ENCODE measurements around the gene ANKRD33B. TPM values are rescaled to one million over a fixed set of nuclear protein-coding genes. Genes with fewer than 3 reads are reported as not detected.

Gene ANKRD33B
- total and polyA plus RNA-seq, 5 experiments from 2014 or later = 0.06 to 1.2 (median 1.1) TPM; not detected in 2

DNA sequence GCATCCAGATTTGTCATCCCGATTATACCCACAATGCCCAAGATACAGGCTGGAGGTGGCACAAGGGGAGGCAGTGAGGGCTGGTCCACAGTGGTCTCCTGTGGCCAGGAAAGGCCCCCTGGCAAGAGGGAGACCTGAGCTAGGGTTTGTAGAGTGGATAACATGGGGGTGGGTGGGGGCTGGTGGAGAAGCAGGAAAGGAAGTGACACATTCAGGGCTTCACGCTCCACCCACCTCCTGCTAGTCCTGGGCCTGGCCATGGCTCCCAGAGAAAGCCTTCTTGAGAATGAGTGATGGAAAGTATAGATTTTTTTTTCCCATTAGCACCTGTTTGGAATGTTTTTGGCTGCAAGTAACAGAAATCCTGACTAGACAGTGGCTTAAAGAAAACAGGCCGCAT is 81.3 kb downstream of the ANKRD33B start:
- peaks cover 0 to 3% (median 2%) of the 10 kb centered on the region in 5 donors for H3K27me3 Mint-ChIP-seq
- H3K4me1 Mint-ChIP-seq = peaks cover 0 to 18% (median 2%) of the 10 kb centered on the region in 4 donors
- H3K4me3 Mint-ChIP-seq = no peak overlapping the region
- no peak overlapping the region for H3K27ac Mint-ChIP-seq
- peaks cover 0 to 5% (median 0%) of the 10 kb centered on the region in 3 donors for H3K36me3 Mint-ChIP-seq
- peaks cover 0 to 2% (median 0%) of the 10 kb centered on the region in 9 donors for H3K9me3 Mint-ChIP-seq
- POLR2A ChIA-PET = no interaction called here
- ATAC-seq (no peak), DNase-seq (no peak)

- peaks cover 0 to 5% (median 0%) of the 10 kb centered on the region in 3 donors for H3K36me3 Mint-ChIP-seq
- H3K4me1 Mint-ChIP-seq = peaks cover 0 to 18% (median 2%) of the 10 kb centered on the region in 4 donors
- ATAC-seq (no peak), DNase-seq (no peak)
- H3K27me3 Mint-ChIP-seq = peaks cover 0 to 3% (median 2%) of the 10 kb centered on the region in 5 donors
- POLR2A ChIA-PET = no interaction called here
- H3K4me3 Mint-ChIP-seq = no peak overlapping the region
- H3K27ac Mint-ChIP-seq = no peak overlapping the region
- no peaks in the 10 kb centered on the region for H3K9me3 Mint-ChIP-seq
These were observed 81.8 kb downstream of the ANKRD33B start for GRCh38 chr5:10645671-10646070.

DNA sequence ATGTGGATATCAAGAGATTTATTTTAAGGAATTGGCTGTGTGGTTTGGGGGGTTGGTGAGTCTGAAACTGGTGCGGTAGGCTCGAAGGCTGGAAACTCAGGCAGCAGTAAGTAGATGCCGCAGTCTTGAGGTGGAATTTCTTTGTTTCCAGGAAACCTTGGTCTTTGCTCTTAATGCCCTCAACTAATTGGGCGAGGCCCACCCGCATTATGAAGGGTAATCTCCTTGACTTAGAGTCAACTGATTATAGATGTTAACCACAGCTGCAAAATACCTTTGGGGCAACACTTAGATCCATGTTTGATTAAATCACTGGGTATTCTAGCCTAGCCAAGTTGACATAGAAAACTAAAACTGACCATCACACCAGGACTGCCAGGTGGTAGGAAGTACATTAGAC is 83.8 kb downstream of the ANKRD33B start:
- Mint-ChIP-seq H3K9me3 (no peaks in the 10 kb centered on the region), H3K27ac (no peak overlapping the region), H3K4me1 (peaks cover 0 to 15% (median 2%) of the 10 kb centered on the region in 4 donors), H3K36me3 (peaks cover 0 to 5% (median 0%) of the 10 kb centered on the region in 3 donors), H3K27me3 (peaks cover 0 to 3% (median 2%) of the 10 kb centered on the region in 5 donors), H3K4me3 (no peak overlapping the region)
- ATAC-seq (no peak), DNase-seq (no peak)
- POLR2A ChIA-PET = no interaction called here

- DNase-seq = no peak
- H3K9me3 Mint-ChIP-seq = no peaks in the 10 kb centered on the region
- peaks cover 0 to 5% (median 0%) of the 10 kb centered on the region in 3 donors for H3K36me3 Mint-ChIP-seq
- no peak overlapping the region for H3K27ac Mint-ChIP-seq
- H3K27me3 Mint-ChIP-seq = peaks cover 0 to 3% (median 2%) of the 10 kb centered on the region in 5 donors
- POLR2A ChIA-PET = no interaction called here
- ATAC-seq = no peak
- no peak overlapping the region for H3K4me3 Mint-ChIP-seq
- H3K4me1 Mint-ChIP-seq = peaks cover 0 to 7% (median 2%) of the 10 kb centered on the region in 4 donors
These were observed 85.2 kb downstream of the ANKRD33B start for GRCh38 chr5:10648806-10649665.

DNA sequence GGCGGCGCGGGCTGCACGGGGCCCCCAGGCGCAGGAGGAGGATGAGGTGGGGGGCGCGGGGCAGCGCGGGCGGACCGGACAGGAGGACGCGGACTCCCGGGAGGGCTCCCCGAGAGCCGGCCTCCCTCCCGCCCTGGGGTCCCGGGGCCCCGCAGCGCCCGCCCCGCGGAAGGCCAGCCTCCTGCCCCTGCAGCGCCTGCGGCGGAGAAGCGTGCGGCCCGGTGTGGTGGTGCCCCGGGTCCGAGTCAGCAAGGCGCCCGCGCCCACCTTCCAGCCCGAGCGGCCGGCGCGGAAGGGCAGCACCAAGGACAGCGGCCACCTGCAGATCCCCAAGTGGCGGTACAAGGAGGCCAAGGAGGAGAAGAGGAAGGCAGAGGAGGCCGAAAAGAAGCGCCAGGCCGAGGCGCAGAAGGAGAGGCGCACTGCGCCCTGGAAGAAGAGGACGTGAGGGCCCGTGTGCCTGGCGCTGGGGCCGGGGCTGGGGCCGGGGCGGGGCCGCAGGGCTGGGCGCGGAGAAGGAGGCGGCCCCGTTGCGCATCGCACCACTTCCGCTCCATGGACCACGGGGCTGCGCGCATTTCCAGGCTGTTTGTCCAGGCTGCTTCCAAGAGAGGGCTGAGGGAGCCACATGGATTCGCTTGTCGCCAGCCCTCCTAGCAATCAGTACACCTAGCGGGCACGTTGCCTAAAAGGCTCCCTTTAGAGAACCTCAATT is 86.0 kb downstream of the ANKRD33B start:
- Mint-ChIP-seq H3K4me1 (no peaks in the 10 kb centered on the region), H3K4me3 (no peak overlapping the region), H3K9me3 (no peaks in the 10 kb centered on the region), H3K27ac (no peak overlapping the region), H3K27me3 (no peaks in the 10 kb centered on the region), H3K36me3 (peaks cover 0 to under 1% (median 0%) of the 10 kb centered on the region in 3 donors)
- no peak for ATAC-seq
- POLR2A ChIA-PET = no interaction called here
- no peak for DNase-seq

GRCh38 chr5:10652151-10652550 is 88.3 kb downstream of the ANKRD33B start:
- DNase-seq (no peak), ATAC-seq (no peak)
- no peaks in the 10 kb centered on the region for H3K9me3 Mint-ChIP-seq
- H3K4me1 Mint-ChIP-seq = no peaks in the 10 kb centered on the region
- H3K4me3 Mint-ChIP-seq = no peak overlapping the region
- no peaks in the 10 kb centered on the region for H3K27me3 Mint-ChIP-seq
- H3K36me3 Mint-ChIP-seq = no peaks in the 10 kb centered on the region
- POLR2A ChIA-PET = no interaction called here
- H3K27ac Mint-ChIP-seq = no peak overlapping the region

DNA sequence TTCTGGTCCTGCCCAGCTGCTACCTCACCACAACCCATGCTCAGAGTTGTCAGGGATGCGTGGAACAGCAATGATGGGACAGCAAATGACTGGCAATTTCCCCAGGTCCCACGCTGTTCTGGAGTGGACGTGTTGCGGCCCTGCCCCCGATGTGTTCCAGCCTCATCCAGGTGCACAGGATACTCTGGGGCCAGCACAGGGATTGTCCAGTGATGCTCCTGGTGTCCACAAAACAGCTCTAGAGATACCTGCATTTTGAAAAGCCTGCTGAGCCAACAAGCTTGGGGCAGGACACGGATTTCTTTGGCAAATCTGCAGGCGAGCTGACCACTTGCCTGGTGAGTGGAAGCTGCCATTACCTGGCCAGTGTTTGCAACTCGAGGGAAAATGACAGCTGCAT is 88.7 kb downstream of the ANKRD33B start:
- Mint-ChIP-seq H3K36me3 (no peaks in the 10 kb centered on the region), H3K27me3 (no peaks in the 10 kb centered on the region), H3K4me1 (no peaks in the 10 kb centered on the region), H3K9me3 (no peaks in the 10 kb centered on the region), H3K4me3 (no peak overlapping the region), H3K27ac (no peak overlapping the region)
- ATAC-seq (no peak), DNase-seq (no peak)
- POLR2A ChIA-PET = no interaction called here

DNA sequence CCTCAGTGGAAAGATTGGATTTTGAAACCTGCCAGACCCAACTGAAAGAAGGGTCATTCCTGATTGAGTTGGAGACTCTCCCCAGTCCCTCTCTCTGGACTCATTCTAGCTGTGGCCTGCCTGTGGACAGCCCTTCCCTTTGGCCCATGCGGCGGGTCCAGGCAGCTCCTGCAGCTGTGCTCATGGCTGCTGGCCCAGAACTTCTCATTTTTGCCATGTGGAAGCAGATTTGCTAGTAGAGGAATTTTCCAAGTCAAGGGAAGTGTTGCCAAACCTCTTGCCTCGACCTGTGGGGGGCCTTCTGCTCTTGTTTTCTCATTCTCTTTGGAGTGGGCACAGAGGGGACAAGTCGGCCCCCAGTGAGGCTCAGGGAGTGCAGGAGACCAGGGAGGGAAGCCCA is 89.2 kb downstream of the ANKRD33B start:
- DNase-seq (no peak), ATAC-seq (no peak)
- POLR2A ChIA-PET = no interaction called here
- Mint-ChIP-seq H3K36me3 (no peaks in the 10 kb centered on the region), H3K4me3 (no peak overlapping the region), H3K9me3 (no peaks in the 10 kb centered on the region), H3K27ac (no peak overlapping the region), H3K4me1 (no peaks in the 10 kb centered on the region), H3K27me3 (no peaks in the 10 kb centered on the region)

- Mint-ChIP-seq H3K27ac (no peak overlapping the region), H3K36me3 (no peaks in the 10 kb centered on the region), H3K4me3 (no peak overlapping the region), H3K4me1 (no peaks in the 10 kb centered on the region), H3K27me3 (no peaks in the 10 kb centered on the region), H3K9me3 (peaks cover 0 to 4% (median 0%) of the 10 kb centered on the region in 9 donors)
- DNase-seq (no peak), ATAC-seq (no peak)
- POLR2A ChIA-PET = no interaction called here
These were observed 90.0 kb downstream of the ANKRD33B start for GRCh38 chr5:10653751-10654400.

- Mint-ChIP-seq H3K4me3 (no peak overlapping the region), H3K9me3 (peaks cover 0 to 4% (median 0%) of the 10 kb centered on the region in 9 donors), H3K36me3 (no peaks in the 10 kb centered on the region), H3K27ac (no peak overlapping the region), H3K4me1 (no peaks in the 10 kb centered on the region), H3K27me3 (no peaks in the 10 kb centered on the region)
- ATAC-seq = no peak
- DNase-seq = no peak
- POLR2A ChIA-PET = no interaction called here
These were observed 90.7 kb downstream of the ANKRD33B start for GRCh38 chr5:10654566-10654965.

DNA sequence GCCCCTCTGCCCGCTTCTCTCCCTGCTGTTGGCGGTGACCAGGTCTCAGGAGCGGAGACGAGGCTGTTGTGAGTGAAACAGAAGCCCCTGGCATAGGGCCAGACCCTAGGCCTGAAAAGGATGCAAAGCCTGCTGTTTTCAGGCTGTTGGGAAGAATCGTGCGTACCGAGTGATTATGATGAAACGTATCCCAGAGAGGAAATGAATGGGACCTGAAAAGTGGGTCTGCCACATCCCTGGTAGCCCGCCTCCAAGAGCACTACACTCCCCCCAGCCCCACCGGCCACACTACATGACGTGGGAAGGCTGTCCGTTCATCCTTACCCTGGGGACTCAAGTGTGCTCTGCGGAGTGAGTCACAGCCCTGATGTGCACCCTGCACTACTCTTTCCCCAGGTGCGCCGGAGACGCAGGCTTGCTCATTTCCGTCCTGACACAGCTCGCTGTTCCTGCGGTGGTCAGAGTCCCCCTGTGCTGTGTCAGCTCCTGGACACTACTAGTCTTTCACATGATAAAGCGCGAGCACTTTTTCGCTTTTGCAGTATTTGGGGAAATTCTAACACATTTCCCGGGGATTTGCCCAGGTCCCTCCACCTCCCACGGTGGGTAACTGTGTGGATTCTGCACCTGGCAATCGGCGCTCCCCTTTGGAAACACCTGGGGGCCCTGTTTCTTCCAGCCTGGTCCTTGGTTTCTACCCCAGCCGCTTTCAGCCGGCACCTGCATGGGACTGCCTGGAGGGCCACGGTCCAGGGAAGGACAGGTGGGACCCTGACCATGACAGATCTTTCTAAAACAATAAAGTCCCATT is 91.5 kb downstream of the ANKRD33B start:
- H3K4me3 Mint-ChIP-seq = no peak overlapping the region
- peaks cover 0 to 2% (median 0%) of the 10 kb centered on the region in 5 donors for H3K27me3 Mint-ChIP-seq
- H3K4me1 Mint-ChIP-seq = no peaks in the 10 kb centered on the region
- peaks cover 0 to 4% (median 0%) of the 10 kb centered on the region in 9 donors for H3K9me3 Mint-ChIP-seq
- ATAC-seq (no peak), DNase-seq (no peak)
- no peak overlapping the region for H3K27ac Mint-ChIP-seq
- H3K36me3 Mint-ChIP-seq = no peaks in the 10 kb centered on the region
- POLR2A ChIA-PET = no interaction called here

DNA sequence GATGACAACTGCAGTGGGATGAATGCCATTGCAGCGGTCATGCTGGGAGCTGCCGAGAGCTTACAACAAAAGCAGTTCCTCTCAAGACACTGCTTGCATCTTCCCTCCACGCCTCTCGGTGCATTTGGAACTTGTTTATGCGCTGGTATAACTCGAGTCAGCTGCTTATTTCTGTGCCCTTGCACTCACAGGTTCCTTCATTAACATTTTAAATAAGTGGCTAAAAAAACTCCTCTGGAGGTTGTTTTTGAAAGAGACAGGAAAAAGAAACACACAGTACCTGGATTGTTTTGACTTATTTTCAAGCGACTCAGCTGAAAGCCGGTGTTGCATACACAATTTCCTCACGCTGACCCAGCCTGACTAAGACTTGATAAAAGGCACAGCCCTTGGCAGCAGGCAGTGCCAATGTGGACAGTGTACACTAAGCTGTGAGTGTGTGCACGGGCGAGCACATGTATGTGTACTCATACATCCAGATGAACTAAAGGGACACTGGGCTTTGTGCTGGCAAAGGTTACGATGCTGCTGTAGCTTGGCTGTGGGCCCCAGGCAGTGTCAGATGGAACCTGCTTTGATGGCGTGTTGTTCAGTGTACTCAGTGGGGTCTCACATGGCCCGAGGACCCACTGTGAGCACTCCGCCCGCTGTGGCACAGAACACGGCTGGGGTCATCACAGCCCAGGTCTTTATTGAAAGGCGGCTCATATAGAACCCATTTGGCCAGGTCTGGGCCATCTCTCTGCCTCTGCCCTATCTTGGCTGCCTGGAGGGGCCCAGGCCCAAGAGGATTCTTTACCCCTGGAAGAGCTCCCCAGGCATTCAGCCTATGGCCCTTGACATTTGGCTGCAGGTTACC is 92.3 kb downstream of the ANKRD33B start:
- ATAC-seq (no peak), DNase-seq (no peak)
- H3K9me3 Mint-ChIP-seq = peaks cover 0 to 4% (median 0%) of the 10 kb centered on the region in 9 donors
- H3K4me1 Mint-ChIP-seq = no peaks in the 10 kb centered on the region
- POLR2A ChIA-PET = no interaction called here
- peaks cover 0 to 2% (median 0%) of the 10 kb centered on the region in 5 donors for H3K27me3 Mint-ChIP-seq
- no peaks in the 10 kb centered on the region for H3K36me3 Mint-ChIP-seq
- no peak overlapping the region for H3K4me3 Mint-ChIP-seq
- no peak overlapping the region for H3K27ac Mint-ChIP-seq
